Activated CD4-positive, alpha-beta T cell treated with anti-CD3 and anti-CD28 coated beads for 36 hours (primary cell): ENCODE data around the gene NCOA5. TPM values are rescaled to one million over a fixed set of nuclear protein-coding genes. Genes with fewer than 3 reads are reported as not detected.

Source experiments
- ATAC-seq: fragments of 200-7000 bp; cut with Tn5 transposase; one replicate; pipeline ENCODE4 v1.10.0; 2021; ENCODE audit warnings: mild to moderate bottlenecking, moderate library complexity
- CTCF ChIA-PET: fragments of 350-600 bp; sonication (Branson Sonifier 250); formaldehyde crosslinking; loops from one replicate; lab custom pipeline; 2021; ENCODE audit warnings: antibody characterized with exemption; lab: Charles Lee
- POLR2A ChIA-PET: fragments of 350-600 bp; sonication (Branson Sonifier 250); formaldehyde crosslinking; loops from one replicate; lab custom pipeline; 2021; ENCODE audit warnings: antibody characterized with exemption, inconsistent platforms; lab: Charles Lee
- DNase-seq: peaks from one replicate; pipeline ENCODE4 v3.0.0-alpha.2; 2020
- H3K27ac Mint-ChIP-seq: one replicate; pipeline ENCODE4 v1.8.0; 2021; ENCODE audit warnings: mixed read lengths
- H3K27me3 Mint-ChIP-seq: one replicate; pipeline ENCODE4 v1.8.0; 2021; ENCODE audit warnings: mixed read lengths
- H3K36me3 Mint-ChIP-seq: one replicate; pipeline ENCODE4 v1.8.0; 2021; ENCODE audit warnings: low read depth, mixed read lengths
- H3K4me1 Mint-ChIP-seq: one replicate; pipeline ENCODE4 v1.8.0; 2021; ENCODE audit warnings: mixed read lengths
- H3K4me3 Mint-ChIP-seq: one replicate; pipeline ENCODE4 v1.8.0; 2021; ENCODE audit warnings: mild to moderate bottlenecking, moderate library complexity, mixed read lengths
- H3K9me3 Mint-ChIP-seq: one replicate; pipeline ENCODE4 v1.8.0; 2021; ENCODE audit warnings: low read depth, mixed read lengths
- intact Hi-C, 2 experiments: fragments of 100-400 bp; cut with DNase I in 1 of 2; cut with micrococcal nuclease in 1 of 2; formaldehyde crosslinking; loops; one replicate each; pipeline versions ENCODE4 v1.14.2 to v1.15.1; 2022 to 2024; cut with DNase I, micrococcal nuclease
- total RNA-seq, 2 experiments: library from RNA; stranded (reverse); gene quantifications; one replicate each; pipeline ENCODE4 v1.2.3, GENCODE V29; 2021

The NCOA5 gene
- total RNA-seq, 2 experiments from 2014 or later = 17.9 to 18.8 TPM

- DNase-seq (no peak), ATAC-seq (no peak)
- Mint-ChIP-seq H3K27me3 (peaks cover 37% of the 10 kb centered on the region), H3K4me1 (no peaks in the 10 kb centered on the region), H3K27ac (no peak overlapping the region), H3K36me3 (no peaks in the 10 kb centered on the region), H3K9me3 (no peaks in the 10 kb centered on the region), H3K4me3 (no peak overlapping the region)
- intact Hi-C loops = no loop called here
- ChIA-PET POLR2A (no interaction called here), CTCF (no interaction called here)
These were observed 53.4 kb downstream of the NCOA5 start for GRCh38 chr20:46036370-46036769.

GRCh38 chr20:46035713-46036112 is 54.0 kb downstream of the NCOA5 start:
- intact Hi-C loops = no loop called here
- Mint-ChIP-seq H3K36me3 (no peaks in the 10 kb centered on the region), H3K9me3 (no peaks in the 10 kb centered on the region), H3K4me1 (no peaks in the 10 kb centered on the region), H3K4me3 (no peak overlapping the region), H3K27me3 (peaks cover 40% of the 10 kb centered on the region), H3K27ac (no peak overlapping the region)
- ChIA-PET CTCF (no interaction called here), POLR2A (no interaction called here)
- ATAC-seq (no peak), DNase-seq (no peak)

- CTCF ChIA-PET = no interaction called here
- Mint-ChIP-seq H3K4me1 (no peaks in the 10 kb centered on the region), H3K9me3 (no peaks in the 10 kb centered on the region), H3K36me3 (no peaks in the 10 kb centered on the region), H3K27ac (no peak overlapping the region), H3K4me3 (no peak overlapping the region), H3K27me3 (peaks cover 40% of the 10 kb centered on the region)
- POLR2A ChIA-PET = no interaction called here
- ATAC-seq (no peak), DNase-seq (no peak)
- intact Hi-C loops = no loop called here
These were observed 54.5 kb downstream of the NCOA5 start for GRCh38 chr20:46035253-46035652.

GRCh38 chr20:46034039-46034438 is 55.7 kb downstream of the NCOA5 start:
- DNase-seq = no peak
- Mint-ChIP-seq H3K9me3 (no peaks in the 10 kb centered on the region), H3K4me3 (no peak overlapping the region), H3K4me1 (no peaks in the 10 kb centered on the region), H3K27ac (no peak overlapping the region), H3K36me3 (no peaks in the 10 kb centered on the region), H3K27me3 (peaks cover 48% of the 10 kb centered on the region)
- CTCF ChIA-PET = no interaction called here
- intact Hi-C loops = no loop called here
- no peak for ATAC-seq
- POLR2A ChIA-PET = no interaction called here

DNA sequence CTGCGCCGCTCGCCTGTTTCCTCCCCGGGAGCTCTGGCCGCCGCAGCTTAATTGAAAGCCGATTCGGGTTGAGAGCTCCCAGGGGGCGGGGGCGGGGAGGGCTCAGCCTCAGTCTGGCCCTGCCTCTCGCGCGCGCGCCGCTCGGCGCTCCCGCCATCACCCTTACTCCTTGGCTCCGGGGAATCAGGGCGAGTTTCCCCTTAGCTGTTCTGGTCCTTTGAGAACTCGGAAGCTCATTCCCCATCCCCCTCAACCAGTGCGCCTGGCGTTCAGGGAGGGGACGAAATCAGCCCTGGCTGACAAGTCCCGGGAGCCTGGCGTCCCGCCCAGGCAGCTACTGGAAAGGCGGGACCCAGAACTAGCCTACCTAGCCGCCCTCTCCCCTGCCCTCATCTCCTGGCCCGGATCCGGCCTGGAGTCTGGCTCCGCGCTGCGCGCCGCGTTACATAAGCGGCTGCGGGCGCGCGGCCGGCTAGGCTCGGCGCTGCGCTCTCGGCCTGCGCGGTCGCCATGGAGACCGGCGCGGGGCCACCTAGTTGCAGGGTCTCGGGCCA is 58.0 kb downstream of the NCOA5 start:
- H3K36me3 Mint-ChIP-seq = no peaks in the 10 kb centered on the region
- H3K4me1 Mint-ChIP-seq = no peaks in the 10 kb centered on the region
- H3K4me3 Mint-ChIP-seq = no peak overlapping the region
- peak; percentile 24 for DNase-seq
- H3K27ac Mint-ChIP-seq = no peak overlapping the region
- ChIA-PET POLR2A (no interaction called here), CTCF (interaction anchor here (0.8 to 2.1 kb wide), 3 partner anchors 9 to 278 kb away, joined by 3 to 10 read pairs (median 3); no protein-coding TSS in a partner anchor)
- no peaks in the 10 kb centered on the region for H3K9me3 Mint-ChIP-seq
- intact Hi-C loops = loop anchor here in 1 of 2 experiments (2.0 kb wide), 1 partner anchor 25 kb away; no protein-coding TSS in a partner anchor
- no peak for ATAC-seq
- H3K27me3 Mint-ChIP-seq = peaks cover 49% of the 10 kb centered on the region

- H3K27me3 Mint-ChIP-seq = peaks cover 52% of the 10 kb centered on the region
- intact Hi-C loops = loop anchor here in 1 of 2 experiments (2.0 kb wide), 1 partner anchor 26 kb away; no protein-coding TSS in a partner anchor
- no peak for ATAC-seq
- POLR2A ChIA-PET = no interaction called here
- CTCF ChIA-PET = interaction anchor here (2.1 kb wide), 1 partner anchor 17 kb away, joined by 10 read pairs; no protein-coding TSS in a partner anchor
- no peaks in the 10 kb centered on the region for H3K36me3 Mint-ChIP-seq
- H3K9me3 Mint-ChIP-seq = no peaks in the 10 kb centered on the region
- H3K27ac Mint-ChIP-seq = no peak overlapping the region
- no peaks in the 10 kb centered on the region for H3K4me1 Mint-ChIP-seq
- DNase-seq = no peak
- no peak overlapping the region for H3K4me3 Mint-ChIP-seq
These were observed 58.7 kb downstream of the NCOA5 start for GRCh38 chr20:46031014-46031569.

- ChIA-PET POLR2A (no interaction called here), CTCF (no interaction called here)
- no peak for ATAC-seq
- intact Hi-C loops = loop anchor here in 1 of 2 experiments (2.0 kb wide), 1 partner anchor 26 kb away; no protein-coding TSS in a partner anchor
- Mint-ChIP-seq H3K4me1 (no peaks in the 10 kb centered on the region), H3K27ac (no peak overlapping the region), H3K9me3 (no peaks in the 10 kb centered on the region), H3K36me3 (no peaks in the 10 kb centered on the region), H3K4me3 (no peak overlapping the region), H3K27me3 (peaks cover 54% of the 10 kb centered on the region)
- no peak for DNase-seq
These were observed 59.3 kb downstream of the NCOA5 start for GRCh38 chr20:46030284-46031013.

GRCh38 chr20:46028772-46029371 is 60.9 kb downstream of the NCOA5 start, which contains the start of gene SLC12A5:
SLC12A5 (plus strand) TSS chr20:46029215; CDS start chr20:46029345, 130 bp downstream.
- Mint-ChIP-seq H3K27ac (no peak within 1 kb of the TSS), H3K9me3 (no peaks in the 10 kb centered on the region), H3K36me3 (no peaks in the 10 kb centered on the region), H3K4me1 (no peaks in the 10 kb centered on the region), H3K27me3 (peaks cover 49% of the 10 kb centered on the region), H3K4me3 (no peak within 1 kb of the TSS)
- ATAC-seq = no peak
- intact Hi-C loops = no loop called here
- no peak for DNase-seq
- POLR2A ChIA-PET = no interaction called here
- CTCF ChIA-PET = interaction anchor here (0.6 to 1.5 kb wide), 5 partner anchors 8 to 653 kb away, joined by 3 to 4 read pairs (median 3); no protein-coding TSS in a partner anchor

GRCh38 chr20:46028110-46028509 is 61.7 kb downstream of the NCOA5 start:
- ATAC-seq (no peak), DNase-seq (no peak)
- Mint-ChIP-seq H3K27me3 (peaks cover 49% of the 10 kb centered on the region), H3K4me3 (no peak overlapping the region), H3K27ac (no peak overlapping the region), H3K9me3 (no peaks in the 10 kb centered on the region), H3K4me1 (peaks cover 2% of the 10 kb centered on the region), H3K36me3 (no peaks in the 10 kb centered on the region)
- POLR2A ChIA-PET = no interaction called here
- CTCF ChIA-PET = interaction anchor here (1.5 kb wide), 1 partner anchor 147 kb away, joined by 3 read pairs; no protein-coding TSS in a partner anchor
- intact Hi-C loops = no loop called here

DNA sequence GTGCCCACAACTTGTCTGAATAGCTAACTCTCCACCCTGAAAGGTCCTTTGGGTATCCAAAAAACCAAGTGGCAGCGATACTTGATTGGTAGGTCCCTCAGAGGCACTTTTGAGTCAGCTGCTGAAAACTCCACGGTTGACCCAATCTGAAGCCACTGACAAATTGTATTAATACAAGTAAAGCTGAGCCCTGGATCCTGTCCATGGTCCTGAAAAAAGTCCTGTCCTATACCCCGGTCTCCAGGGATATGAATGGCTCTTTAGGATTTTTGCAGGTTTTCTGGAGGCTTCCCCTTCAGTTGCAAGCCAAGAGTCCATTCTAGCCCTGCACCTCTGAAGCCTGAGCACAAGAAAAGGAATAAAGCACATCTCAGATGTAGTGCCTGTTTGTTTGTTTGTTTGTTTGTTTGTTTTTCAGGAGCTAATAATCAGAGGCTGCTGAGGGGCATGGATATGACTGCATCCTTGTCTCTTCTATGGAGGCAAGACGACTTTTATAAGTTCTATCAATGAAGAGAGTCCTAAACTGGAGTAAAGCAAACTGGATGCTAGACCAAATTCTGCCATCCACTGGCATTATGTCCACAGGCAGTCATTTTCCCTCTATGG is 62.4 kb downstream of the NCOA5 start:
- Mint-ChIP-seq H3K27ac (no peak overlapping the region), H3K36me3 (no peaks in the 10 kb centered on the region), H3K27me3 (peaks cover 41% of the 10 kb centered on the region), H3K4me1 (peaks cover 6% of the 10 kb centered on the region), H3K9me3 (no peaks in the 10 kb centered on the region), H3K4me3 (no peak overlapping the region)
- DNase-seq (peak; percentile 45), ATAC-seq (no peak)
- ChIA-PET POLR2A (no interaction called here), CTCF (interaction anchor here (0.6 to 1.5 kb wide), 4 partner anchors 148 to 380 kb away, joined by 3 to 4 read pairs (median 3); no protein-coding TSS in a partner anchor)
- intact Hi-C loops = no loop called here

DNA sequence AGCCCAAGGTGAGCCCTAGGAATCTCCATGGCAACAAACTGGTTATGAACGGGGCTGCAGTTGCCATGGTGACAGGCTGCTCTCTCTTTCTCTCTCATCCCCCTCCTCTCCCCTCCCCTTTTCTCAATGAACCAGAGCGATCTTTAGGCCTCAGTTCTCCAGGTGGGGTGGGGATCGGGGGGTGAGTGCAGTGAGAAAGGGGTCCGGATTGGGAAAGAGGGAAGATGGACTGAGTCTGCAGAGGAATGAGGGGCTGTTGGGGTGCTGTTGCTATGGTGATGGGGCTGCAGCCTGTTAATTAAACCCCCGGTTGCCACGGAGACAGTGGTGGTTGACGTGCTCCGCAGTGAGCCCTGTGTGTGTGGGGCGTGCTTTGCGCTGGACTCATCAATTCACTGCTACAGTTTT is 64.4 kb downstream of the NCOA5 start:
- Mint-ChIP-seq H3K27me3 (peaks cover 39% of the 10 kb centered on the region), H3K4me1 (peaks cover 17% of the 10 kb centered on the region), H3K27ac (no peak overlapping the region), H3K36me3 (no peaks in the 10 kb centered on the region), H3K9me3 (no peaks in the 10 kb centered on the region), H3K4me3 (no peak overlapping the region)
- ChIA-PET CTCF (interaction anchor here (0.7 kb wide), 1 partner anchor 432 kb away, joined by 3 read pairs; no protein-coding TSS in a partner anchor), POLR2A (no interaction called here)
- DNase-seq (no peak), ATAC-seq (no peak)
- intact Hi-C loops = no loop called here
